ENCODE results near the gene PKP4. TPM values are rescaled to one million over a fixed set of nuclear protein-coding genes. Genes with fewer than 3 reads are reported as not detected.

Gene PKP4
- total and polyA plus RNA-seq, 2 of the 8 experiments (the other 6 are each of a cell fraction or from before 2014, with no cell fraction given), result 48.2 to 88.0 TPM

- no peak overlapping the region for H3K4ac ChIP-seq (replicated peaks; ENCODE audit: insufficient read length, low read depth, low read length)
- no peaks in the 10 kb centered on the region for H4K20me1 ChIP-seq (replicated peaks in 1 of 2; ENCODE audit: control insufficient read depth in 1 of 2, insufficient read depth in 2 of 2, low read length in 2 of 2)
- FAIRE-seq (no peak), DNase-seq (ENCODE audit: low read depth in 1 of 2, low spot score in 2 of 2) (no peak)
- no peak overlapping the region for H2BK5ac ChIP-seq (ENCODE audit: low read depth, low read length)
- ChIA-PET CTCF (ENCODE audit: partially characterized antibody) (interaction anchor here (2.5 kb wide), 1 partner anchor 62 kb away, joined by 17 read pairs; no protein-coding TSS in a partner anchor), POLR2A (ENCODE audit: partially characterized antibody) (no interaction called here)
- no peaks in the 10 kb centered on the region for H3K23me2 ChIP-seq (ENCODE audit: low read depth, low read length)
- H4K91ac ChIP-seq (replicated peaks; ENCODE audit: insufficient read length, low read length), result no peak overlapping the region
- H3K9me3 ChIP-seq (ENCODE audit: insufficient read depth in 2 of 2, low read depth in 1 of 2, low read length in 1 of 2), result no peaks in the 10 kb centered on the region
- H2BK15ac ChIP-seq (ENCODE audit: low read length), result no peak overlapping the region
- no peaks in the 10 kb centered on the region for H3K27me3 ChIP-seq (replicated peaks in 1 of 4; ENCODE audit: control insufficient read depth in 3 of 4, extremely low read depth in 1 of 4, insufficient read depth in 3 of 4, low read length in 3 of 4)
- no peaks in the 10 kb centered on the region for H3K36me3 ChIP-seq (ENCODE audit: control insufficient read depth in 2 of 4, insufficient read depth in 4 of 4, low read length in 3 of 4)
- no peak overlapping the region for H4K5ac ChIP-seq (ENCODE audit: insufficient read length, low read depth, low read length)
- TF ChIP-seq CEBPB (IDR thresholded peaks at IDR 0.05; ENCODE audit: low read depth, low read length) (peak; percentile 66), CBX8 (IDR thresholded peaks at IDR 0.05; ENCODE audit: borderline replicate concordance, low read depth, low read length) (no peak)
- no peak overlapping the region for H2BK20ac ChIP-seq (ENCODE audit: low read length)
- H2BK12ac ChIP-seq (ENCODE audit: low read depth, low read length), result no peak overlapping the region
- H3K79me1 ChIP-seq (ENCODE audit: low read depth, low read length), result no peaks in the 10 kb centered on the region
- H2AFZ ChIP-seq (ENCODE audit: low read length), result no peak overlapping the region
- no peak overlapping the region for H3K23ac ChIP-seq (ENCODE audit: insufficient read length)
- no peak overlapping the region for H3K4me3 ChIP-seq (ENCODE audit: extremely low read depth in 1 of 4, insufficient read depth in 2 of 4, low read depth in 3 of 4, low read length in 4 of 4)
- H3K14ac ChIP-seq (ENCODE audit: insufficient read length), result no peak overlapping the region
- H3K4me2 ChIP-seq (ENCODE audit: insufficient read depth in 1 of 2, low read depth in 2 of 2, low read length in 2 of 2), result no peak overlapping the region
- no peak overlapping the region for H3K9ac ChIP-seq (replicated peaks in 1 of 4; ENCODE audit: extremely low read depth in 1 of 4, low read depth in 3 of 4, low read length in 3 of 4)
- H2AK5ac ChIP-seq (ENCODE audit: low read depth, low read length), result no peak overlapping the region
- 94% methylated on average over 3 of the region's 3 CpGs; no CpG with 5 or more reads in 1 of the 2 experiments for WGBS, 2 experiments (ENCODE audit: extremely low coverage in 1 of 2, insufficient coverage in 1 of 2, insufficient read length in 1 of 2, insufficient replicate concordance in 2 of 2, low coverage in 1 of 2, low lambda C conversion rate in 2 of 2, missing lambda C conversion rate in 1 of 2)
- H3K79me2 ChIP-seq (ENCODE audit: control insufficient read depth in 1 of 2, insufficient read depth in 2 of 2, low read length in 2 of 2), result no peaks in the 10 kb centered on the region
- no peak overlapping the region for H3K27ac ChIP-seq (ENCODE audit: low read depth, low read length)
- H2BK120ac ChIP-seq (replicated peaks; ENCODE audit: low read depth, low read length), result no peak overlapping the region
- no peak overlapping the region for H4K8ac ChIP-seq (ENCODE audit: extremely low read depth, insufficient read depth, low read length)
- H3K4me1 ChIP-seq (replicated peaks in 1 of 4; ENCODE audit: control insufficient read depth in 3 of 4, insufficient read depth in 4 of 4, low read length in 3 of 4), result no peaks in the 10 kb centered on the region; a peak in 2 of 7 replicates
- H3K18ac ChIP-seq (ENCODE audit: extremely low read depth, low read length), result no peak overlapping the region
- no peak overlapping the region for H3K56ac ChIP-seq (replicated peaks; ENCODE audit: insufficient read length, low read depth, low read length)
Measured at GRCh38 chr2:158692372-158693103, 235.8 kb downstream of the PKP4 start.
